SK-MEL-5 (cell line): ENCODE data around the gene PLA2G6. TPM values are rescaled to one million over a fixed set of nuclear protein-coding genes. Genes with fewer than 3 reads are reported as not detected.
A peak's percentile ranks its signal among the peaks of the same experiment; 100 is the strongest.
"Not testable (repeated sequence)": the region's sequence is repeated elsewhere in the genome, so short reads cannot be mapped to it uniquely, and the experiment has no call there.

Source experiments
- DNase-seq: peaks from one replicate; pipeline ENCODE4 v3.0.0-alpha.2; 2016; ENCODE audit warnings: low read depth, low spot score
- in situ Hi-C: cut with HindIII; loops from 2 replicates; pipeline ENCODE4 v1.10.0; 2016; ENCODE audit warnings: low sequenced_read_pairs, high pct_unique_total_duplicates, low pct_unique_long_range_greater_than_20kb
- total RNA-seq: library from RNA; depleted of rRNA; stranded (reverse); fragments of >200 nt; shearing (Covaris generic); gene quantifications from 2 replicates; pipeline ENCODE4 v1.2.3, GENCODE V29; 2014

Gene PLA2G6
- total RNA-seq, 1 experiment from 2014 or later: 20.8 TPM

GRCh38 chr22:38148245-38148644 is 33.4 kb downstream of the PLA2G6 start:
- no peak for DNase-seq
- in situ Hi-C loops: no loop called here

DNA sequence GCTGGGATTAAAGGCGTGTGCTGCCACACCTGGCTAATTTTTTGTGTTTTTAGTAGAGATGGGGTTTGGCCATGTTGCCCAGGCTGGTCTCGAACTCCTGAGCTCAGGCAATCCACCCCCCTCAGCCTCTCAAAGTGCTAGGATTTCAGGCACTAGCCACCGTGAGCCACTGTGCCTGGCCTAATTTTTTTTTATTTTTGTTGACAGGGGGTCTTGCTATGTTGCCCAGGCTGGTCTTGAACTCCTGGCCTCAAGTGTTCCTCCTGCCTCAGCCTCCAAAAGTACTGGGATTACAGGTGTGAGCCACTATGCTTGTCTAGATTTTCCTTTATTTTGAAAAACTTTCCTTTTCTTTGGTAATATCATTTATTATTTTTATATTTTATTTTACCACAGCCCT is 35.5 kb downstream of the PLA2G6 start:
- DNase-seq, in situ Hi-C loops: not testable (repeated sequence)

DNA sequence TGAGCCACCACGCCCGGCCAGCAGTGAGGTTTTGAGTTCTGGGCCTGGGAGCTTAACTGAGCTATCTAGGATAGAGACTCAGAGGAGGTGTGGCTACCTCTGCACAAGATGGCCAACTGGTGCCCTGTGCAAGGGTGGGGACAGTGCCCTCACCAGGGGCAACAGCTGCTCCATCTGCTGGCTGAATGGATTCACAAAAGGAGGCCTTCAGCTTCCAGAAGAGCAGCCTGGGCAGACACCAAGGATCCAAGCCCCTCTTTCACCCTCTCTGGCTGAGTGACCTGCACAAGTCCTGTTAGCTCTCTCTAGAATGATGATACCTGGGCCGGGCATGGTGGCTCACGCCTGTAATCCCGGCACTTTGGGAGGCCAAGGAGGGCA is 37.6 kb downstream of the PLA2G6 start:
- peak; percentile 61 for DNase-seq
- in situ Hi-C loops: no loop called here

GRCh38 chr22:38142606-38143005 is 39.0 kb downstream of the PLA2G6 start:
- in situ Hi-C loops: no loop called here
- DNase-seq: no peak

GRCh38 chr22:38141217-38141973 is 40.2 kb downstream of the PLA2G6 start:
- DNase-seq: no peak
- in situ Hi-C loops: no loop called here

GRCh38 chr22:38139901-38140300 is 41.7 kb downstream of the PLA2G6 start:
- no peak for DNase-seq
- in situ Hi-C loops: no loop called here

GRCh38 chr22:38138961-38139360 is 42.7 kb downstream of the PLA2G6 start:
- DNase-seq: no peak
- in situ Hi-C loops: no loop called here

DNA sequence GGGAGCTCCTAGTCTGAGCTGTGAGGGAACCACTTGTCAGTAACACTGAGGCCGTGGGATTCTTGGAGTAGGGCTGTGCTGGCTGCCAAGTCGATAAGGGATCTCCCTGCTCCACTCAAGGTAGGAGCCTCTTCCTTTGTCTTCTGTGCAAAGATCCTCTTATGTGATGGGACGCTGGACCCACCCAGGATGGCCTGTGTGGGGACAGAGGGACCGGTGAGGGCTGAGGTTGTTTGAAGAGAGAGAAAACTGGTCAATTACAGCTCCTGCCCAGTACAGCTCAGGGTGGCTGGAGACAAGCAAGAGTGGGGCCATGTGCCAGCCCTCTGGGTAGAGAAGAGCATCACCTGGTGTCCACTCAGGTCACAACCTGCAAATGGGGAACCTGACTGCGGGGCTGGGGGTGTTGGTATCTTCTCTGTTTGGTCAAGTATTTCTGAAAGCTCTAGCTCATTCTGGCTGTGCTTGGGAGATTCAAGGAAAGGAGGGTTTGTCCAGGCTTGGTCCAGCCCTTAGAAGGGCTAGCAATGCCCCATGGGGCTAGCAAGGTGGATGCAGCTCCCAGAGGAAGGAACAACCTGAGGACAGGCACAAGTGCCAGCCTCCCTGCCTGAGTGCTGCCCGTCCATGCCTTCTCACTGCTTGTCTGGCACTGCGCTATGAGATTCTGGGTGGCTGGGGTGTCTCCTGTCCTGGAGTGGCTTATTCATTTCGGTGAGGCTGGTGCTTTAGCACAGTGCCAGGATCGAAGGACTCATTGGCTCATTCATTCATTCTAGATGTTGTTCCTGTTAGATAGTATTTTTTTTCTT is 43.5 kb downstream of the PLA2G6 start:
- DNase-seq: no peak
- in situ Hi-C loops: no loop called here

DNA sequence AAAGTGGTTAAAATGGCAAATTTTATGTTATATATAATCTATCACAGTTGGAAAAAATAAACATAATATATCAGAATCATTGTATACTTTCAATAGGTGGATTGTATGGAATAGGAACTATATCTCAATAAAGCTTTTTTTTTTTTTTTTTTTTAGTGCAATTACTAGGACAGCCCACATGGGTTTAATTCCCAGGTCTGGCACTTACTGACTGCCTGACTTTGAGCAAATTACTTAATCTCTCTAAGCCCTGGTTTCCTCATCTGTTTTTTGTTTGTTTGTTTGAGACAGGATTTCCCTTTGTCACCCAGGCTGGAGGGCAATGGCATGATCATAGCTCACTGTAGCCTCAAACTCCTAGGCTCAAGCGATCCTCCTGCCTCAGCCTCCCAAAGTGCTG is 45.0 kb downstream of the PLA2G6 start:
- DNase-seq: peak; percentile 24
- in situ Hi-C loops: no loop called here

- DNase-seq: peak; percentile 21
- in situ Hi-C loops: no loop called here
Observed at GRCh38 chr22:38135133-38135706, 46.4 kb downstream of the PLA2G6 start.

DNA sequence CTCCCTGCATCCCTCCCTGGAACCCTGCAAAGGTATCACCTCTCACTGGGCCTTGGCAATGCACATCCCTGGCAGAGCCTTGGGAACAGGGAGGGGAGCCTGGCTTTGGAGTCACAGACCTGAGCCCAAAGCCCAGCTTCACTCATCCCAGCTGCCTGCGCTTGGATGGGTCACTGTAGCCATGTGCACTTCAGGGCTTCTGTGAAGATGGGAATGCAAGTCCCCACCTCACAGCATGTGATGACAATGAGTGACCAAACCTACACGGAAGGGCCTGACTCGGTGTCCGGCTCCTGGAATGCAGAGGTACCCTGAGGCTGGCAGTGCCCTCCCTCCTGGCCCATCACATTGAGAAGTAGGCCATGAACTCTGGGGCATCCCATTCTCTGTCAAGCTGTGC is 48.3 kb downstream of the PLA2G6 start:
- in situ Hi-C loops: no loop called here
- DNase-seq: no peak

DNA sequence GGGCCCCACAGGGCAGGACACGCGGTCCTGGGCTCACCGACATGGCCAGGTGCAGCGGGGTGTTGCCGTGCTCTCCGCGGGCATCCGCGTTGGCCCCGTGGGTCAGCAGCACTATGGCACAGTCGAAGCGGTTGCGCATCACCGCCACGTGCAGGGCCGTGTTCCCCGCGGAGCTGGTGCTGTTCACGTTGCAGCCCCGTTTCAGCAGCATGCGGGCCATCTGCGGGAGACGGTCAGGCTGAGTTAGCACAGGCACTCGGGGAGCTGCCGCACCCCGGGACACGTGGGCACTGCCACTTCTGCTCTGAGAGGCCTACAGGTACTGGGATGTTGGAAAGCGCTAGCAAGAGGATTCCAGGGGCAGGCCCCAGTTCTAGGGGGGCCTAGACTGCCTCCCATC is 48.8 kb downstream of the PLA2G6 start:
- in situ Hi-C loops: no loop called here
- no peak for DNase-seq

DNA sequence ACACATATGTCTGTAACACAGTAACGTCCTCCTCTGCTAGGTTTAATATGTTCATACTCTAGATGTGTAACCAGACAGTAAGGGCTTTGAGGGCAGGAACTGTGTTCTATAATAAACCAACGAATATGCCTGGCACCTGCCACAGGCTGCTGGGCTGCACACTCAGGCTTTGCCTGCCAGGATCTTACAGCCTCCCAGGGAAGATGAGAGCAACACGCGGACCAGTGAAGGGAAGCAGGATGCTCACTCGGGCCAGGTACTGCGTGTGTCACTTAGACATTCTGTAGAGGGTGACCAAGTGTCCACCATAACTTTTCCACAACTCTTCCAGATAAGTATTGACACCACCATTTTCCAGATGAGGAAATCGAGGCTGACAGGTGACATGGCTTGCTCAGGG is 49.5 kb downstream of the PLA2G6 start:
- DNase-seq: no peak
- in situ Hi-C loops: no loop called here

DNA sequence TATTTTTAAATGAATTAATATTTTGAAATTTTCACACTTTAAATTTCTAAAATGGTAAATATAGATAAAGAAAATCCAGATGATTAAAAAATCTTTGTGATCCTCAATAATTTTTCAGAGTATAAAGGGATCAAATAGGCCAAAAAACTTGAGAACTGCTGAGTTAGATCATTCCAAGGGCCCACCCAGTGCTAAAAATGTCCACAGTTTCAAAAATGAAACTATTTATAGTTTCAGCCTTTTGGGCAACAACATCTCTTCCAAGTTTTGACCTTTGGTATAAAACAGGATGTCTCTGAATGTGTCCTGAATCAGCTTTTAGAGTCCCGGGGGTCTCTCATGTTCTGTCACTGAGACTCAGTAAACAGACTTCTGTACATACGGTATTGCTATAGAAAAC is 50.2 kb downstream of the PLA2G6 start:
- in situ Hi-C loops: no loop called here

DNA sequence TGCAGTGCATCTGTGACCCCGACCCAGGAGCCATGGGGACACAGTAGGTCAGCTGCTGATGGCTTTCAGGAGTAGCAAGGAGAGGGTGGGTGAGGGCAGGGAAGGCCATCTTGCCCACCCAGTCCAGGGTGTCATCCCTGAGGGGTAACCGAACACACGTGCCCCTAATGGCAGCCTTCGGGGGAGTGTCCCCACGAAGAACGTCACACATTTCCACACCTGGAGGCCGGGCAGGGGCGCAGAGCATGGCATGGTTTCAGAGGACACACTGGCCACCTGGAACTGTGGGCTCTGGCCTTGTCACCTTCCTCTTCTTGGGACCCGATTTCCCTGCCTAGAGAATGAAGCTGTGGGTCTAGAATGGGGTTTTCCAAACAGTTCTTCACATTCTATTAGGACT is 51.8 kb downstream of the PLA2G6 start:
- DNase-seq: no peak
- in situ Hi-C loops: no loop called here

More for the DNA sequence above, 50.2 kb downstream of the PLA2G6 start:
- DNase-seq: no peak

GRCh38 chr22:38129021-38129420 is 52.6 kb downstream of the PLA2G6 start:
- no peak for DNase-seq
- in situ Hi-C loops: no loop called here

- in situ Hi-C loops: no loop called here
- no peak for DNase-seq
Observed at GRCh38 chr22:38127869-38128268, 53.8 kb downstream of the PLA2G6 start.

DNA sequence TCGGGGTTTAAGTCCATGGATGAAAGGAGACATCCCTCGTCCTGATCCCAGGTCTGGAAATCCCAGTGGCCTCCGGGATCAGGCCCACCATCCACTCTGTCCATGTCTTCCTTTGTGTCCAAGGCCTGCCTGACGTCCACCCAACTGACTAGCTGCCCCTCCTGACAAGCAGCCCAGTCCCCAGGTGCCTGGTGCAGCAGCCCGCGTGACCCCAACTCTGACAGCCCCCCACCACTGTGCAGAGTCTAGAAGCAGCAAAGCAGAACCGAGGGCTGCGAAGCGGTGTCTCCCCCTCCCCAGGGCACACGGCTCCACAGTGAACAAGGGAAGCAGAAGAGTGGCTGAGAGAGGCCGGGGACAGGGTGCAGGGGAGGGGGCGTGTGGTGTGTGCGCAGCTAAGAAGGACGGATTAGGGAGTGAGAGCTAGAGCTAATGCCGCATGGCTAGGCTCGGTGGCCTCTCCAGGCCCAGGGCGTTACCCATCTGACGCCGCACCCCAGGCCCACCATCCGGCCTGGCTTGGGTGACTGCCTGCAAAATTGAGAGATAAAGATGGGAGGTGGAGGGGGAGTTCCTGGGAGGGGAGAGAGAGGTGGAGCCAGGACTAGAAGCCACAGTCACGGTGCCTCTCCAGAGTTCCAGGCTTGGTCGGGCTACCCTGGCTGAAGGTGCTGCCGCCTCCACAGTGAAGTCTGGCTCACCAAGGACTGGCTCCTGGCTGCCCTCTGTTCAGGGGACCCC is 54.5 kb downstream of the PLA2G6 start:
- DNase-seq: no peak
- in situ Hi-C loops: no loop called here
